Liver (tissue), 9 donors: ENCODE results near the gene ASTE1. TPM values are rescaled to one million over a fixed set of nuclear protein-coding genes. Genes with fewer than 3 reads are reported as not detected.

Source experiments
- DNase-seq: peaks from one replicate; pipeline ENCODE4 v3.0.0-alpha.2; 2017; ENCODE audit warnings: low spot score
- H3K27ac ChIP-seq, 2 donors: one replicate each; pipeline ENCODE4 v1.7.0; 2013; ENCODE audit warnings: inconsistent platforms in 2 of 2, low read length in 2 of 2, control low read depth in 1 of 2, low read depth in 1 of 2, mild to moderate bottlenecking in 1 of 2
- H3K27me3 ChIP-seq, 4 donors: one replicate each; pipeline versions ENCODE4 v1.6.1 to v1.7.0; 2013; ENCODE audit warnings: low read length in 3 of 4, inconsistent platforms in 1 of 4, mild to moderate bottlenecking in 1 of 4, moderate library complexity in 1 of 4; ENCODE audit not compliant: control insufficient read depth in 4 of 4, insufficient read depth in 4 of 4
- H3K36me3 ChIP-seq, 4 donors: one replicate each; pipeline versions ENCODE4 v1.6.1 to v1.7.0; 2013; ENCODE audit warnings: low read length in 3 of 4, mild to moderate bottlenecking in 3 of 4, low read depth in 1 of 4, moderate library complexity in 1 of 4; ENCODE audit not compliant: control insufficient read depth in 4 of 4, insufficient read depth in 3 of 4
- H3K4me1 ChIP-seq, 4 donors: one replicate each; pipeline versions ENCODE4 v1.6.1 to v1.7.0; 2013; ENCODE audit warnings: low read length in 3 of 4, mild to moderate bottlenecking in 3 of 4, moderate library complexity in 1 of 4; ENCODE audit not compliant: control insufficient read depth in 4 of 4, insufficient read depth in 4 of 4
- H3K4me3 ChIP-seq, 3 donors: one replicate each; pipeline versions ENCODE4 v1.6.1 to v1.7.0; 2013; ENCODE audit warnings: low read length in 3 of 3, control low read depth in 1 of 3, low read depth in 1 of 3, mild to moderate bottlenecking in 1 of 3
- H3K9ac ChIP-seq, 2 donors: one replicate each; pipeline ENCODE4 v1.7.0; 2013; ENCODE audit warnings: low read length in 2 of 2, mild to moderate bottlenecking in 2 of 2, moderate library complexity in 2 of 2, control low read depth in 1 of 2, low read depth in 1 of 2
- H3K9me3 ChIP-seq, 4 donors: one replicate each; pipeline versions ENCODE4 v1.6.1 to v1.7.0; 2013; ENCODE audit warnings: low read length in 3 of 4; ENCODE audit not compliant: control insufficient read depth in 4 of 4
- ATF3 ChIP-seq: IDR thresholded peaks from 2 replicates; pipeline ENCODE4 v1.6.1; 2016; ENCODE audit warnings: antibody characterized with exemption
- CTCF ChIP-seq: fragments of 150-350 bp; IDR thresholded peaks from 2 replicates; pipeline ENCODE4 v1.5.1; 2017; ENCODE audit warnings: improper control_type of control experiment, low read depth, low read length; ENCODE audit not compliant: missing input control
- EGR1 ChIP-seq, 2 donors: IDR thresholded peaks; 2 replicates each; pipeline ENCODE4 v1.6.1; 2016 to 2018; ENCODE audit warnings: antibody characterized with exemption in 2 of 2, low read depth in 2 of 2
- FOXA1 ChIP-seq: IDR thresholded peaks from 2 replicates; pipeline ENCODE4 v1.6.1; 2016; ENCODE audit warnings: antibody characterized with exemption
- GABPA ChIP-seq, 2 donors: IDR thresholded peaks in 1 of 2; conservative IDR thresholded peaks in 1 of 2; 2 replicates each; pipeline ENCODE4 v1.6.1; 2016; ENCODE audit warnings: antibody characterized with exemption in 2 of 2, mild to moderate bottlenecking in 1 of 2, moderate library complexity in 1 of 2
- HNF4A ChIP-seq, 2 donors: conservative IDR thresholded peaks; 2 replicates each; pipeline ENCODE4 v1.6.1; 2016; ENCODE audit warnings: antibody characterized with exemption in 2 of 2, mild to moderate bottlenecking in 2 of 2
- HNF4G ChIP-seq: IDR thresholded peaks from 2 replicates; pipeline ENCODE4 v1.6.1; 2016; ENCODE audit warnings: antibody characterized with exemption
- JUND ChIP-seq, 2 donors: IDR thresholded peaks; 2 replicates each; pipeline ENCODE4 v1.6.1; 2016; ENCODE audit warnings: antibody characterized with exemption in 2 of 2
- MAX ChIP-seq: IDR thresholded peaks from 2 replicates; pipeline ENCODE4 v1.6.1; 2016; ENCODE audit warnings: antibody characterized with exemption
- RAD21 ChIP-seq, 2 donors: IDR thresholded peaks; 2 replicates each; pipeline ENCODE4 v1.6.1; 2016; ENCODE audit warnings: antibody characterized with exemption in 2 of 2, mild to moderate bottlenecking in 2 of 2
- REST ChIP-seq: IDR thresholded peaks from 2 replicates; pipeline ENCODE4 v1.6.1; 2016; ENCODE audit warnings: antibody characterized with exemption, mild to moderate bottlenecking
- RXRA ChIP-seq, 2 donors: IDR thresholded peaks; 2 replicates each; pipeline ENCODE4 v1.6.1; 2017 to 2018; ENCODE audit warnings: antibody characterized with exemption in 2 of 2, mild to moderate bottlenecking in 1 of 2
- SP1 ChIP-seq: IDR thresholded peaks from 2 replicates; pipeline ENCODE4 v1.6.1; 2018; ENCODE audit warnings: antibody characterized with exemption, mild to moderate bottlenecking
- TAF1 ChIP-seq: conservative IDR thresholded peaks from 2 replicates; pipeline ENCODE4 v1.6.1; 2016; ENCODE audit warnings: antibody characterized with exemption, mild to moderate bottlenecking
- YY1 ChIP-seq: IDR thresholded peaks from 2 replicates; pipeline ENCODE4 v1.6.1; 2016; ENCODE audit warnings: antibody characterized with exemption, mild to moderate bottlenecking
- ZBTB33 ChIP-seq: IDR thresholded peaks from 2 replicates; pipeline ENCODE4 v1.6.1; 2016; ENCODE audit warnings: antibody characterized with exemption
- WGBS: extraction: QIAGEN DNeasy Blood & Tissue Kit; methylation state at CpG from one replicate; pipeline ENCODE4 v1.1.7; 2013; 5-methylcytosine and 5-hydroxymethylcytosine counted together
- polyA plus RNA-seq, 2 donors: library from polyadenylated mRNA; stranded (reverse) in 1 of 2; unstranded in 1 of 2; fragments of 200-250 nt in 1 of 2; fragments of >200 nt in 1 of 2; fragmentation: Nextera tagmentation in 1 of 2; extraction: Ambion mirVana in 1 of 2; gene quantifications; one replicate each; pipeline versions ENCODE4 v1.2.1 to v1.2.3, GENCODE V29; 2013 to 2015
- total RNA-seq, 2 donors: library from RNA; depleted of rRNA; stranded (reverse); fragments of >200 nt; gene quantifications; one replicate each; pipeline ENCODE4 v1.2.3, GENCODE V29; 2014
- donor health status: healthy.
- donor health status: healthy.
- donor health status: healthy.
- donor health status: healthy.
- donor health status: healthy.

Gene ASTE1
- total and polyA plus RNA-seq, 4 donors = 2.6 to 6.0 (median 5.1) TPM

- no peaks in the 10 kb centered on the region for H3K9me3 ChIP-seq
- H3K27ac ChIP-seq = no peak overlapping the region
- H3K27me3 ChIP-seq = no peaks in the 10 kb centered on the region
- WGBS = 95% methylated on average over 2 of the region's 2 CpGs
- no peak overlapping the region for H3K9ac ChIP-seq
- no peak for DNase-seq
- H3K4me1 ChIP-seq = no peaks in the 10 kb centered on the region
- H3K4me3 ChIP-seq = no peak overlapping the region
- TF ChIP-seq RAD21 (IDR thresholded peaks at IDR 0.05) = no peak
- no peak for TF ChIP-seq HNF4G
- no peak for TF ChIP-seq TAF1
- no peak for TF ChIP-seq ATF3
- TF ChIP-seq ZBTB33 = no peak
- TF ChIP-seq FOXA1 = no peak
- no peak for TF ChIP-seq MAX
- TF ChIP-seq GABPA (IDR thresholded peaks at IDR 0.05 in 1 of 2, conservative IDR thresholded peaks at IDR 0.05 in 1 of 2) = no peak
- TF ChIP-seq JUND (IDR thresholded peaks at IDR 0.05) = no peak
- TF ChIP-seq YY1 = no peak
- no peak for TF ChIP-seq SP1
- no peak for TF ChIP-seq EGR1 (IDR thresholded peaks at IDR 0.05; ENCODE audit: low read depth in 2 of 2)
- TF ChIP-seq REST = no peak
- TF ChIP-seq CTCF = no peak
- no peak for TF ChIP-seq HNF4A (conservative IDR thresholded peaks at IDR 0.05)
- H3K36me3 ChIP-seq = peaks cover 3 to 8% (median 4%) of the 10 kb centered on the region in 4 donors
Observed at GRCh38 chr3:130981469-130981868, 45.2 kb downstream of the ASTE1 start.

- H3K36me3 ChIP-seq = peaks cover 3 to 8% (median 8%) of the 10 kb centered on the region in 4 donors
- no peak for TF ChIP-seq HNF4G
- TF ChIP-seq TAF1 = no peak
- no peak for TF ChIP-seq RXRA (IDR thresholded peaks at IDR 0.05)
- TF ChIP-seq FOXA1 = no peak
- TF ChIP-seq SP1 = no peak
- TF ChIP-seq JUND (IDR thresholded peaks at IDR 0.05) = no peak
- TF ChIP-seq HNF4A (conservative IDR thresholded peaks at IDR 0.05) = no peak
Observed at GRCh38 chr3:130979117-130979516, 47.5 kb downstream of the ASTE1 start.

More at GRCh38 chr3:130979117-130979516, 47.5 kb downstream of the ASTE1 start:
- no peaks in the 10 kb centered on the region for H3K27me3 ChIP-seq
- no peak overlapping the region for H3K4me3 ChIP-seq
- no peak overlapping the region for H3K27ac ChIP-seq
- no peaks in the 10 kb centered on the region for H3K4me1 ChIP-seq
- H3K9ac ChIP-seq = no peak overlapping the region
- 91% methylated on average over 2 of the region's 2 CpGs for WGBS
- no peak for DNase-seq
- H3K9me3 ChIP-seq = no peaks in the 10 kb centered on the region
